CD4-positive, alpha-beta memory T cell (primary cell): Measurements from ENCODE around the gene TRIP10. TPM values are rescaled to one million over a fixed set of nuclear protein-coding genes. Genes with fewer than 3 reads are reported as not detected.

Experiments used
- CTCF ChIA-PET: fragments of 350-600 bp; sonication (Branson Sonifier 250); formaldehyde crosslinking; loops from one replicate; lab custom pipeline; 2021; ENCODE audit warnings: inconsistent platforms; ENCODE audit not compliant: partially characterized antibody; lab: Charles Lee
- POLR2A ChIA-PET: fragments of 350-600 bp; sonication (Branson Sonifier 250); formaldehyde crosslinking; loops from one replicate; lab custom pipeline; 2021; ENCODE audit not compliant: partially characterized antibody; lab: Charles Lee
- DNase-seq, 5 donors: peaks; one replicate each; pipeline versions ENCODE4 v3.0.0 to v3.0.0-alpha.2; 2020 to 2022; ENCODE audit warnings: mixed read lengths in 1 of 5
- H3K27ac ChIP-seq: one replicate; pipeline ENCODE4 v1.7.0; 2013; ENCODE audit warnings: low read depth, low read length
- H3K27me3 ChIP-seq: 2 replicates; pipeline ENCODE4 v1.7.0; 2013; ENCODE audit warnings: mild to moderate bottlenecking, low read length, moderate library complexity; ENCODE audit not compliant: insufficient read depth
- H3K36me3 ChIP-seq: 2 replicates; pipeline ENCODE4 v1.7.0; 2013; ENCODE audit warnings: mild to moderate bottlenecking, low read length, moderate library complexity; ENCODE audit not compliant: insufficient read depth
- H3K4me1 ChIP-seq: 2 replicates; pipeline ENCODE4 v1.7.0; 2013; ENCODE audit warnings: mild to moderate bottlenecking, low read length, moderate library complexity; ENCODE audit not compliant: insufficient read depth
- H3K4me3 ChIP-seq, 2 donors: one replicate each; pipeline ENCODE4 v1.7.0; 2013; ENCODE audit warnings: low read length in 2 of 2, mild to moderate bottlenecking in 1 of 2
- H3K9me3 ChIP-seq, 2 donors: one replicate each; pipeline ENCODE4 v1.7.0; 2013; ENCODE audit warnings: low read length in 2 of 2, control low read depth in 1 of 2; ENCODE audit not compliant: control insufficient read depth in 1 of 2
- H3K27ac Mint-ChIP-seq, 7 donors: one replicate each; pipeline ENCODE4 v1.8.0; 2020 to 2021; ENCODE audit warnings: mixed read lengths in 7 of 7, mild to moderate bottlenecking in 6 of 7, inconsistent platforms in 3 of 7, moderate library complexity in 3 of 7
- H3K27me3 Mint-ChIP-seq, 2 donors: one replicate each; pipeline ENCODE4 v1.8.0; 2020 to 2021; ENCODE audit warnings: mixed read lengths in 2 of 2
- H3K36me3 Mint-ChIP-seq, 2 donors: one replicate each; pipeline ENCODE4 v1.8.0; 2020 to 2021; ENCODE audit warnings: mixed read lengths in 2 of 2, inconsistent platforms in 1 of 2, mild to moderate bottlenecking in 1 of 2
- H3K4me1 Mint-ChIP-seq, 4 donors: one replicate each; pipeline ENCODE4 v1.8.0; 2020 to 2021; ENCODE audit warnings: mixed read lengths in 4 of 4, mild to moderate bottlenecking in 1 of 4
- H3K4me3 Mint-ChIP-seq, 8 donors: one replicate each; pipeline ENCODE4 v1.8.0; 2020 to 2021; ENCODE audit warnings: mixed read lengths in 8 of 8, mild to moderate bottlenecking in 7 of 8, moderate library complexity in 6 of 8, inconsistent platforms in 3 of 8
- H3K9me3 Mint-ChIP-seq, 8 donors: one replicate each; pipeline ENCODE4 v1.8.0; 2020 to 2021; ENCODE audit warnings: mixed read lengths in 8 of 8, mild to moderate bottlenecking in 5 of 8, inconsistent platforms in 3 of 8, moderate library complexity in 1 of 8
- intact Hi-C: fragments of 100-400 bp; cut with micrococcal nuclease; formaldehyde crosslinking; loops from one replicate; pipeline ENCODE4 v1.15.1; 2023
- polyA plus RNA-seq, 2 donors: library from polyadenylated mRNA; unstranded; fragments of 300-500 nt; fragmentation: Illumina TruSeq; gene quantifications; one replicate each; pipeline ENCODE4 v1.2.3, GENCODE V29; 2021
- total RNA-seq, 2 experiments: library from RNA; stranded (reverse); gene quantifications; one replicate each; pipeline ENCODE4 v1.2.3, GENCODE V29; 2021

The TRIP10 gene, protein sequence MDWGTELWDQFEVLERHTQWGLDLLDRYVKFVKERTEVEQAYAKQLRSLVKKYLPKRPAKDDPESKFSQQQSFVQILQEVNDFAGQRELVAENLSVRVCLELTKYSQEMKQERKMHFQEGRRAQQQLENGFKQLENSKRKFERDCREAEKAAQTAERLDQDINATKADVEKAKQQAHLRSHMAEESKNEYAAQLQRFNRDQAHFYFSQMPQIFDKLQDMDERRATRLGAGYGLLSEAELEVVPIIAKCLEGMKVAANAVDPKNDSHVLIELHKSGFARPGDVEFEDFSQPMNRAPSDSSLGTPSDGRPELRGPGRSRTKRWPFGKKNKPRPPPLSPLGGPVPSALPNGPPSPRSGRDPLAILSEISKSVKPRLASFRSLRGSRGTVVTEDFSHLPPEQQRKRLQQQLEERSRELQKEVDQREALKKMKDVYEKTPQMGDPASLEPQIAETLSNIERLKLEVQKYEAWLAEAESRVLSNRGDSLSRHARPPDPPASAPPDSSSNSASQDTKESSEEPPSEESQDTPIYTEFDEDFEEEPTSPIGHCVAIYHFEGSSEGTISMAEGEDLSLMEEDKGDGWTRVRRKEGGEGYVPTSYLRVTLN
- total RNA-seq (1 to 10 TPM; 6.1 to 6.5 TPM), polyA plus RNA-seq (1 to 10 TPM; 1.1 to 2.0 TPM)

DNA sequence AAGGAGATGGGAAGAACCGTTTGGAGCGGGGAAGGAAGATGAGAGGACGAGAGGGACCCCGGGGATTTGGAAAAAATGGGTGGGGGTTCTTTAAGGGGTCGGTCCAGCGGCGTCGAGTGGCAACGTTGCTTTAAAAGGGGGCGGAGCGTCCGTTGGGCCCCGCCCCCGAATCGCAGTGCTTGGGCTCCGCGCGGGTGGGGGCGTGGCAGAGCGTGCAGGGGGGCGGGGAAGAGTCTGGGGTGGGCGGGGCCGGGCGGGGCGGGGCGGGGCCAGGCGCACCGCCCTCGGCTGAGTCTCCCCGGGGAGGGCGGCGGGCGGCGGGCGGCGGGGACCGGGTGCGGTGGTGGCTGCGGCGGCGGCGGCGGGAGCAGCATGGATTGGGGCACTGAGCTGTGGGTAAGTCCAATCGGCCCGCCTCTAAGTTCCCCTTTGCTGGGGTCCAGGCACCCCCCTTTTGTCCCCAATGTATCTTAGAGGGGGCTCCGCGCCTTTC lies at the start of gene TRIP10:
Gene TRIP10 (plus strand): TSS at position 291 of the 493 bp plus-strand sequence. CDS start 82 bp downstream, at position 373.
- ChIA-PET POLR2A (interaction anchor here (0.6 to 6.4 kb wide), 14 partner anchors 11 to 151 kb away, joined by 3 to 130 read pairs (median 8); partner anchors contain the start of genes SH2D3A, TNFSF14 and VAV1), CTCF (interaction anchor here (0.6 to 6.8 kb wide), 8 partner anchors 31 to 125 kb away, joined by 3 to 184 read pairs (median 7); partner anchors contain the start of gene VAV1)
- H3K4me1 ChIP-seq: peaks cover 50% of the 10 kb centered on the region

DNA sequence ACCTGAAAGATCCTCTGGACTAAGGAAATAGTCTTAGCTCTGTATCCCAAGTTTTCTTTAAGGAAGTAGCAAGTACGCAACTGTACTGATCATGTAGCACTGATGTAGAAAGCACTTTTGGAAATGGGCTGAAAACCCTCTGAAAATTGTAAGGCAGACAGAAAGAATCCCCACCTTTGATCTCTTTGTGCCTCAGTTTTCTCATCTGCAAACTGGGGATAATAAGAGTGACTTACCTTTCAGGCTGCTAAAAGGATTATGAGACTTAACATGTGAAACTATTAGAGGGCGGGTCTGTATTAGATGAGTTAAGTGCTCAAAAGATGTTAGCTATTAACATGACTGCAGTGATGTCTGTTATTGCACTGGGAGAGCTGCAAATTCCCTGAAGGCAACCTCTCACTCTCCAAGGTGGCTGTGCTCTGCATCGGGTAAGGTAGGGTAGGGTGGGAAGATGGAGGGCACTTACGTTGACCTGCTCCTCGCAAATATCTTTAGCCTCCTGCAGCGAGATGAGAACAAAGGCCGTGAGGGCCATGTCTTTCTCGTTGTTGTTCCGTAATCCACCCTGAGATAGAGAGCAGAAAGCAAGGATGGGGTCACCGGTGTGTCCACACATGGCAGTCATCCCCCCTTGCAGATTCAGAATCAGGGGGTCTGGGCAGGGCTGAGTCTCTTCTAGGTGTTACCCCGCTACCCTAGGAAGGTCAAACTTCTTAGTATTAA lies 49.2 kb upstream of the TRIP10 start:
- POLR2A ChIA-PET: no interaction called here
- Mint-ChIP-seq H3K36me3 (no peaks in the 10 kb centered on the region), H3K4me1 (no peaks in the 10 kb centered on the region), H3K27me3 (no peaks in the 10 kb centered on the region), H3K4me3 (no peak overlapping the region), H3K9me3 (no peaks in the 10 kb centered on the region), H3K27ac (no peak overlapping the region)
- intact Hi-C loops: no loop called here
- Histone ChIP-seq H3K4me1 (no peaks in the 10 kb centered on the region), H3K4me3 (no peak overlapping the region), H3K27me3 (no peaks in the 10 kb centered on the region), H3K36me3 (no peaks in the 10 kb centered on the region), H3K9me3 (no peaks in the 10 kb centered on the region), H3K27ac (no peak overlapping the region)
- no peak for DNase-seq
- CTCF ChIA-PET: interaction anchor here (0.6 to 1.0 kb wide), 3 partner anchors 15 to 959 kb away, joined by 3 read pairs; no protein-coding TSS in a partner anchor

More for the DNA sequence above, at the start of gene TRIP10:
- peak within 1 kb of the TSS; percentile 94 for H3K27ac ChIP-seq
- peaks cover 11 to 21% of the 10 kb centered on the region in 2 donors for H3K36me3 Mint-ChIP-seq
- H3K4me3 Mint-ChIP-seq: peak within 1 kb of the TSS; percentile 71 to 98 (median 95)
- peak; percentile 73 to 86 (median 79) for DNase-seq
- no peaks in the 10 kb centered on the region for H3K27me3 Mint-ChIP-seq
- no peaks in the 10 kb centered on the region for H3K36me3 ChIP-seq
- no peaks in the 10 kb centered on the region for H3K9me3 ChIP-seq
- H3K27me3 ChIP-seq: no peaks in the 10 kb centered on the region
- H3K4me3 ChIP-seq: peak within 1 kb of the TSS; percentile 56 to 69
- intact Hi-C loops: loop anchor here (1.0 to 5.0 kb wide), 4 partner anchors 28 to 367 kb away; partner anchors contain the start of genes ALKBH7, SH2D3A and TNFSF9
- no peaks in the 10 kb centered on the region for H3K9me3 Mint-ChIP-seq
- peak within 1 kb of the TSS; percentile 93 to 99 (median 98) for H3K27ac Mint-ChIP-seq
- H3K4me1 Mint-ChIP-seq: peaks cover 17 to 52% (median 35%) of the 10 kb centered on the region in 4 donors

DNA sequence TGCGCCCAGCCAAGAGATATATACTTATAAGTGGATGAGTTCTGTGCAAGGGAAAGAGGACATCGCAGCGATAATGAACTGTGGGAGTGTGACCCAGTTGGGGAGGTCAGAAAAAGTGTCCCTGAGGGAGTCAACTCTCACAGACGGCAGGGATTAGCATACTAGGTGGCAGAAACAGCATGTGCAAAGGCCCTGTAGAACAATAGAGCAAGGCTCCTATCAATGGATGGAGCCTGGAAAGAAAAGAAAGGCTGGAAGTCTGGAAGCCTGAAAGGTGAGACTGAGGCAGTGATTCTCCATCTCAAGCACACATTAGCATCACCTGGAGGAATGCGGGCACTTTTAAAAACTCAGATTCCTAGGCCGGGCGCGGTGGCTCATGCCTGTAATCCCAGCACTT lies 48.1 kb upstream of the TRIP10 start:
- intact Hi-C loops: no loop called here
- POLR2A ChIA-PET: no interaction called here
- DNase-seq: no peak
- Histone ChIP-seq H3K27ac (no peak overlapping the region), H3K36me3 (no peaks in the 10 kb centered on the region), H3K4me3 (no peak overlapping the region), H3K27me3 (no peaks in the 10 kb centered on the region), H3K4me1 (no peaks in the 10 kb centered on the region), H3K9me3 (no peaks in the 10 kb centered on the region)
- CTCF ChIA-PET: no interaction called here
- H3K4me3 Mint-ChIP-seq: no peak overlapping the region
- no peaks in the 10 kb centered on the region for H3K36me3 Mint-ChIP-seq
- no peaks in the 10 kb centered on the region for H3K4me1 Mint-ChIP-seq
- no peaks in the 10 kb centered on the region for H3K9me3 Mint-ChIP-seq
- peak overlapping the region in 1 of 7 donors; percentile 25 for H3K27ac Mint-ChIP-seq
- no peaks in the 10 kb centered on the region for H3K27me3 Mint-ChIP-seq

DNA sequence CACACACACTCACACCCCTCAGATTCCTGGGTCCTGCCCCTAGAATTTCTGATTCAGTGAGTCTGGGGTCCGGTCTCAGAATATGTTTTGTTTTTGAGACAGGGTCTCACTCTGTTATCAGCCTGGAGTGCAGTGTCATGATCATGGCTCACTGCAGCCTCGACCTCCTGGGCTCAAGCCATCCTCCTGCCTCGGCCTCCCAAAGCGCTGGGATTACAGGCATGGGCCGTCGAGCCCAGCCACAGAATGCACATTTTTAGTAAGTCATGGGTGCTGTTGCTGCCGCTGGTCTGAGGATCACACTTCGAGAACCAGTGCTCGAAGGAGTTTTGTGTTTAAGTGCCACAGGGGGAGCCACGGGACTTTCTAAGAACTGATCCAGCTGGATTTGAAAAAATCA lies 47.5 kb upstream of the TRIP10 start:
- Histone ChIP-seq H3K27ac (no peak overlapping the region), H3K9me3 (no peaks in the 10 kb centered on the region), H3K4me3 (no peak overlapping the region), H3K4me1 (no peaks in the 10 kb centered on the region), H3K36me3 (no peaks in the 10 kb centered on the region), H3K27me3 (no peaks in the 10 kb centered on the region)
- DNase-seq: no peak
- intact Hi-C loops: no loop called here
- no peaks in the 10 kb centered on the region for H3K27me3 Mint-ChIP-seq
- no peaks in the 10 kb centered on the region for H3K36me3 Mint-ChIP-seq
- POLR2A ChIA-PET: no interaction called here
- no peaks in the 10 kb centered on the region for H3K4me1 Mint-ChIP-seq
- H3K4me3 Mint-ChIP-seq: no peak overlapping the region
- no peak overlapping the region for H3K27ac Mint-ChIP-seq
- H3K9me3 Mint-ChIP-seq: no peaks in the 10 kb centered on the region
- CTCF ChIA-PET: no interaction called here

DNA sequence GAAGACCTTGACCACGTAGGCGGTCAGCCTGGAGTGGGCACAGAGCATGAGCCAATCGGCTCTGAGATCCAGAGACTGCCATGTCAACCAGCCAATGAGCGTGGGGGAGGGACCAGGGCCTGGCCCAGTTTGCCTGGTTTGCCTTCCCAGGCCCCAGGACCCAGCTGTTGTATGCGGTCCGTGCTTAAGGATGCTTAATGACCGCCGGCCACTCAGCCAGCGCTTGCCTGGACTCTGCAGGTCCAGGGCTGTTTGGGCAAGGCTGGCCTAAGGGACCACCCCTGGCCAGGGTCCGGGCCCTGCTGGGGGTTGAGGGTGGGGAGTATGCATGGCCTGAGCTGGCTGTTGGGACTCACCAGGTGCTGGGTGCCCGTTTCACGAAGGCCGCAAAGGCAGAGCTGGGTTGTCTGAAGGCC lies 46.4 kb upstream of the TRIP10 start:
- H3K27me3 Mint-ChIP-seq: no peaks in the 10 kb centered on the region

DNA sequence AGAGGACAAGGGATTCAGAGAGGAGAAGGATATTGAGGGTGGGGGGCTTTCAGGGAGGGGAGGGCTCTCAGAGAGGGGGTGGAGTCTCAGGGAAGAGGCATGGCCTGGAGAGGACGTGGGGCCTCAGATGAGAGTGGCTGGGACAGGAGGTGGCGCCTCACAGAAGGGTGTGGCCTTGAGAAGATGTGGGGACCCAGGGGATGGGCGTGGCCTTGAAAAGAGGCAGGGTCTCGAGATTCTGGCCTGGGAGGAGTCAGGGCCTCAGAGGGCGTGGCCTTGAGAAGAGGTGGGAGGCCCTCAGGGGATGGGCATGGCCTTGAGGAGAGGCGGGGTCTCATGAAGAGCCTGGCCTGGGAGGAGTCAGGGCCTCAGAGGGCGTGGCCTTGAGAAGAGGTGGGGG lies 45.8 kb upstream of the TRIP10 start:
- no peaks in the 10 kb centered on the region for H3K27me3 ChIP-seq
- Mint-ChIP-seq H3K4me1 (peaks cover 0 to 2% (median 0%) of the 10 kb centered on the region in 4 donors), H3K4me3 (no peak overlapping the region), H3K27ac (no peak overlapping the region), H3K27me3 (no peaks in the 10 kb centered on the region), H3K9me3 (no peaks in the 10 kb centered on the region), H3K36me3 (no peaks in the 10 kb centered on the region)
- POLR2A ChIA-PET: no interaction called here
- no peaks in the 10 kb centered on the region for H3K9me3 ChIP-seq
- no peak overlapping the region for H3K27ac ChIP-seq
- no peaks in the 10 kb centered on the region for H3K36me3 ChIP-seq
- intact Hi-C loops: no loop called here
- no peak overlapping the region for H3K4me3 ChIP-seq
- no peaks in the 10 kb centered on the region for H3K4me1 ChIP-seq
- CTCF ChIA-PET: no interaction called here
- DNase-seq: no peak

More for the DNA sequence above, 46.4 kb upstream of the TRIP10 start:
- H3K9me3 ChIP-seq: no peaks in the 10 kb centered on the region
- H3K4me1 Mint-ChIP-seq: peaks cover 0 to 2% (median 0%) of the 10 kb centered on the region in 4 donors
- CTCF ChIA-PET: no interaction called here
- POLR2A ChIA-PET: no interaction called here
- no peaks in the 10 kb centered on the region for H3K27me3 ChIP-seq
- no peak overlapping the region for H3K27ac ChIP-seq
- no peaks in the 10 kb centered on the region for H3K36me3 ChIP-seq
- no peaks in the 10 kb centered on the region for H3K4me1 ChIP-seq
- no peak overlapping the region for H3K4me3 ChIP-seq
- H3K9me3 Mint-ChIP-seq: no peaks in the 10 kb centered on the region
- H3K4me3 Mint-ChIP-seq: no peak overlapping the region
- H3K36me3 Mint-ChIP-seq: no peaks in the 10 kb centered on the region
- no peak overlapping the region for H3K27ac Mint-ChIP-seq
- intact Hi-C loops: no loop called here
- DNase-seq: no peak
